SU-DHL-6 (cell line): ENCODE measurements around the gene DCLK1.

Source experiments
- CTCF ChIP-seq: fragments of 200-600 bp; sonication (generic); IDR thresholded peaks from one replicate; pipeline ENCODE4 v1.5.1; 2017; ENCODE audit warnings: antibody characterized with exemption, mild to moderate bottlenecking, low read length, moderate library complexity; ENCODE audit not compliant: insufficient read depth, poor library complexity, severe bottlenecking
- EZH2phosphoT487 ChIP-seq: fragments of 200-600 bp; sonication (generic), shearing (Covaris generic); conservative IDR thresholded peaks from 2 replicates; pipeline ENCODE4 v1.6.1; 2018; ENCODE audit warnings: mild to moderate bottlenecking, antibody characterized with exemption, low read length, moderate library complexity, mixed read lengths

- TF ChIP-seq CTCF (no peak), EZH2phosphoT487 (no peak)
These were observed 249.8 kb downstream of the DCLK1 start for GRCh38 chr13:35881360-35881759.
